Right lobe of liver (tissue), 4 donors: ENCODE results near the gene ZMYND8.

Source experiments
- CTCF ChIP-seq, 4 donors: fragments of 200-600 bp in 3 of 4; fragments of 450-650 bp in 1 of 4; IDR thresholded peaks; one replicate each; pipeline versions ENCODE4 v1.5.1 to v1.8.0; 2016 to 2022; ENCODE audit warnings: antibody characterized with exemption in 4 of 4, mild to moderate bottlenecking in 2 of 4
- POLR2A ChIP-seq: fragments of 450-650 bp; IDR thresholded peaks from one replicate; pipeline ENCODE4 v1.6.1; 2017; ENCODE audit warnings: antibody characterized with exemption, mild to moderate bottlenecking
- donor health status: DM: no; HTN: no; CAD: no.
- donor health status: DM: no; HTN: no; CAD: no.
- donor health status: DM: no; HTN: yes; CAD: no.

- TF ChIP-seq POLR2A (no peak), CTCF (IDR thresholded peaks at IDR 0.05) (no peak)
These were observed 147.8 kb downstream of the ZMYND8 start for GRCh38 chr20:47208534-47209174.
